GM19395 (cell line): ENCODE measurements around the gene AHRR.
"Not testable (repeated sequence)": the region's sequence is repeated elsewhere in the genome, so short reads cannot be mapped to it uniquely, and the experiment has no call there.

Experiments used
- ATAC-seq: cut with Tn5 transposase; IDR thresholded peaks from one replicate; pipeline ENCODE4 v1.9.1; 2021; ENCODE audit warnings: mild to moderate bottlenecking, moderate library complexity; ENCODE audit not compliant: unreplicated experiment

The AHRR gene

GRCh38 chr5:321230-321725, at the start of gene AHRR:
AHRR (plus strand) TSS chr5:321714; CDS start chr5:343903, 22,189 bp downstream.
- ATAC-seq, result peak; percentile 44

GRCh38 chr5:271828-272167, 49.7 kb upstream of the AHRR start:
- peak; percentile 17 for ATAC-seq

GRCh38 chr5:273091-273490, 48.4 kb upstream of the AHRR start:
- ATAC-seq, result not testable (repeated sequence)

GRCh38 chr5:273491-273890, 48.0 kb upstream of the AHRR start:
- not testable (repeated sequence) for ATAC-seq

GRCh38 chr5:274346-274745, 47.2 kb upstream of the AHRR start:
- not testable (repeated sequence) for ATAC-seq

GRCh38 chr5:278646-279045, 42.9 kb upstream of the AHRR start:
- ATAC-seq, result no peak

- ATAC-seq, result not testable (repeated sequence)
Measured at GRCh38 chr5:279051-279665, 42.4 kb upstream of the AHRR start.

GRCh38 chr5:285991-286557, 35.4 kb upstream of the AHRR start:
- no peak for ATAC-seq

- not testable (repeated sequence) for ATAC-seq
Measured at GRCh38 chr5:290200-290599, 31.3 kb upstream of the AHRR start.

GRCh38 chr5:291345-291744, 30.2 kb upstream of the AHRR start:
- ATAC-seq, result not testable (repeated sequence)

- ATAC-seq, result not testable (repeated sequence)
Measured at GRCh38 chr5:294788-295187, 26.7 kb upstream of the AHRR start.

GRCh38 chr5:296207-296606, 25.3 kb upstream of the AHRR start:
- not testable (repeated sequence) for ATAC-seq

- ATAC-seq, result not testable (repeated sequence)
Measured at GRCh38 chr5:296954-297353, 24.6 kb upstream of the AHRR start.

GRCh38 chr5:297448-297847, 24.1 kb upstream of the AHRR start:
- not testable (repeated sequence) for ATAC-seq

GRCh38 chr5:297991-298736, 23.4 kb upstream of the AHRR start:
- not testable (repeated sequence) for ATAC-seq

GRCh38 chr5:298737-299125, 22.8 kb upstream of the AHRR start:
- no peak for ATAC-seq

GRCh38 chr5:299921-300320, 21.6 kb upstream of the AHRR start:
- ATAC-seq, result not testable (repeated sequence)

- ATAC-seq, result not testable (repeated sequence)
Measured at GRCh38 chr5:300691-301435, 20.7 kb upstream of the AHRR start.

GRCh38 chr5:302416-302815, 19.1 kb upstream of the AHRR start:
- not testable (repeated sequence) for ATAC-seq

GRCh38 chr5:302966-303365, 18.5 kb upstream of the AHRR start:
- no peak for ATAC-seq

- not testable (repeated sequence) for ATAC-seq
Measured at GRCh38 chr5:303741-304140, 17.8 kb upstream of the AHRR start.
